GM23338 (cell line): ENCODE data around the gene LMOD3.

ENCODE experiments used
- CREB1 ChIP-seq: fragments of 250-450 bp; sonication (Bioruptor Pico); IDR thresholded peaks from 2 replicates; pipeline ENCODE4 v1.5.0; 2020; ENCODE audit warnings: low read depth, mild to moderate bottlenecking, moderate library complexity
- CTCF ChIP-seq, 2 experiments: fragments of 200-600 bp in 1 of 2; sonication (generic) in 1 of 2; conservative IDR thresholded peaks; 2 replicates each; pipeline versions ENCODE4 v1.5.1 to v1.6.1; 2016 to 2017; ENCODE audit warnings: antibody characterized with exemption in 2 of 2, low read depth in 2 of 2, mild to moderate bottlenecking in 2 of 2, moderate library complexity in 1 of 2
- ETS1 ChIP-seq: IDR thresholded peaks from 2 replicates; pipeline ENCODE4 v1.6.1; 2016; ENCODE audit warnings: antibody characterized with exemption
- EZH2phosphoT487 ChIP-seq: fragments of 200-600 bp; sonication (generic); IDR thresholded peaks from one replicate; pipeline ENCODE4 v1.8.1; 2018; ENCODE audit warnings: antibody characterized with exemption; ENCODE audit not compliant: unreplicated experiment
- REST ChIP-seq: IDR thresholded peaks from one replicate; pipeline ENCODE4 v1.6.1; 2018; ENCODE audit warnings: antibody characterized with exemption; ENCODE audit not compliant: unreplicated experiment

- TF ChIP-seq CTCF (conservative IDR thresholded peaks at IDR 0.05; ENCODE audit: low read depth in 2 of 2): no peak
- TF ChIP-seq EZH2phosphoT487: no peak
- no peak for TF ChIP-seq CREB1 (CRISPR knock-in tag)
- TF ChIP-seq REST: no peak
- TF ChIP-seq ETS1: no peak
Measured at GRCh38 chr3:69108811-69109210, 13.6 kb downstream of the LMOD3 start.
